H1 (cell line): ENCODE measurements around the gene YWHAB.

Source experiments
- CHD1 ChIP-seq: IDR thresholded peaks from 2 replicates; pipeline ENCODE4 v1.6.1; 2012; ENCODE audit warnings: low read depth, low read length, improper control_type of control experiment
- CREB1 ChIP-seq: IDR thresholded peaks from 2 replicates; pipeline ENCODE4 v1.6.1; 2012; ENCODE audit warnings: inconsistent platforms
- EP300 ChIP-seq, 2 experiments: IDR thresholded peaks; 1 replicate in 1 of 2; 2 replicates in 1 of 2; pipeline ENCODE4 v1.6.1; 2011 to 2012; ENCODE audit warnings: low read depth in 2 of 2, low read length in 2 of 2, mild to moderate bottlenecking in 2 of 2, borderline replicate concordance in 1 of 2, inconsistent platforms in 1 of 2, moderate library complexity in 1 of 2
- EZH2 ChIP-seq: fragments of 200-600 bp; sonication (generic); IDR thresholded peaks from 2 replicates; pipeline ENCODE4 v1.7.1; 2012; ENCODE audit warnings: low read depth, mild to moderate bottlenecking, moderate library complexity, low read length, inconsistent platforms; ENCODE audit not compliant: severe bottlenecking
- GABPA ChIP-seq: IDR thresholded peaks from 2 replicates; pipeline ENCODE4 v1.6.1; 2011; ENCODE audit warnings: mild to moderate bottlenecking, low read length, moderate library complexity, borderline replicate concordance; ENCODE audit not compliant: insufficient read depth
- PHF8 ChIP-seq: fragments of 200-600 bp; sonication (generic); conservative IDR thresholded peaks from 2 replicates; pipeline ENCODE4 v1.7.1; 2012; ENCODE audit warnings: low read depth, mild to moderate bottlenecking, inconsistent platforms, low read length, moderate library complexity
- POLR2A ChIP-seq, 2 experiments: IDR thresholded peaks; 1 replicate in 1 of 2; 2 replicates in 1 of 2; pipeline ENCODE4 v1.6.1; 2011; ENCODE audit warnings: low read depth in 2 of 2, low read length in 2 of 2, mild to moderate bottlenecking in 2 of 2; ENCODE audit errors: control extremely low read depth in 1 of 2
- POLR2AphosphoS5 ChIP-seq: IDR thresholded peaks from 2 replicates; pipeline ENCODE4 v1.6.1; 2011; ENCODE audit warnings: low read depth, low read length
- SIN3A ChIP-seq, 2 experiments: IDR thresholded peaks in 1 of 2; conservative IDR thresholded peaks in 1 of 2; 2 replicates each; pipeline ENCODE4 v1.6.1; 2011 to 2012; ENCODE audit warnings: low read length in 2 of 2, improper control_type of control experiment in 1 of 2, low read depth in 1 of 2, mild to moderate bottlenecking in 1 of 2
- SP2 ChIP-seq: IDR thresholded peaks from 2 replicates; pipeline ENCODE4 v1.6.1; 2012; ENCODE audit warnings: mild to moderate bottlenecking, low read length, inconsistent platforms
- SUZ12 ChIP-seq: fragments of 200-600 bp; sonication (generic); IDR thresholded peaks from 2 replicates; pipeline ENCODE4 v1.6.1; 2012; ENCODE audit warnings: mild to moderate bottlenecking, inconsistent platforms, low read length, moderate library complexity, mixed read lengths
- TF ChIP-seq, protein P1 (sequence below), 3 experiments: IDR thresholded peaks; 1 replicate in 2 of 3; 2 replicates in 1 of 3; pipeline versions ENCODE4 v1.5.1 to v1.6.1; 2011; ENCODE audit warnings: low read length in 3 of 3, mild to moderate bottlenecking in 3 of 3, inconsistent platforms in 2 of 3, low read depth in 1 of 3, moderate library complexity in 1 of 3; ENCODE audit not compliant: insufficient read depth in 1 of 3; ENCODE audit errors: control extremely low read depth in 1 of 3

DNA sequence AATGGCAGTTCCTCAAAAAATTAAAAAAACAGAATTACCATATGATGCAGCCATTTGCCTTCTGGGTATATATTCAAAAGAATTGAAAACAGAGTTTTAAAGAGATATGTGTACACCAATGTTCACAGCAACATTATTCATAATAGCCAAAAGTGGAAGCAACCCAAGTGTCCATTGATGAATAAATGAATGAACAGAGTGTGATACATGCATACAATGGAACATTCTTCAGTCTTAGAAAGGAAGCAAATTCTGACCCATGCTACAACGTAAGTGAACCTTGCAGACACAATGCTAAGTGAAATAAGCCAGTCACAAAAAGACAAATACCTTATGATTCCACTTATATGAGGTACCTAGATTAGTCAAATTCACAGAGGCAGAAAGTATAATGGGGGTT, 34.7 kb upstream of the YWHAB start:
- TF ChIP-seq PHF8 (no peak), SIN3A (conservative IDR thresholded peaks at IDR 0.05 in 1 of 2, IDR thresholded peaks at IDR 0.05 in 1 of 2; ENCODE audit: low read depth in 1 of 2, low read length in 2 of 2) (no peak), SUZ12 (no peak), POLR2A (IDR thresholded peaks at IDR 0.05; ENCODE audit: control extremely low read depth in 1 of 2, low read depth in 2 of 2, low read length in 2 of 2) (no peak), GABPA (no peak), EZH2 (no peak), CREB1 (no peak), POLR2AphosphoS5 (no peak), EP300 (IDR thresholded peaks at IDR 0.05; ENCODE audit: borderline replicate concordance in 1 of 2, low read depth in 2 of 2, low read length in 2 of 2) (no peak), SP2 (no peak), CHD1 (no peak)
- TF ChIP-seq, protein P1, sequence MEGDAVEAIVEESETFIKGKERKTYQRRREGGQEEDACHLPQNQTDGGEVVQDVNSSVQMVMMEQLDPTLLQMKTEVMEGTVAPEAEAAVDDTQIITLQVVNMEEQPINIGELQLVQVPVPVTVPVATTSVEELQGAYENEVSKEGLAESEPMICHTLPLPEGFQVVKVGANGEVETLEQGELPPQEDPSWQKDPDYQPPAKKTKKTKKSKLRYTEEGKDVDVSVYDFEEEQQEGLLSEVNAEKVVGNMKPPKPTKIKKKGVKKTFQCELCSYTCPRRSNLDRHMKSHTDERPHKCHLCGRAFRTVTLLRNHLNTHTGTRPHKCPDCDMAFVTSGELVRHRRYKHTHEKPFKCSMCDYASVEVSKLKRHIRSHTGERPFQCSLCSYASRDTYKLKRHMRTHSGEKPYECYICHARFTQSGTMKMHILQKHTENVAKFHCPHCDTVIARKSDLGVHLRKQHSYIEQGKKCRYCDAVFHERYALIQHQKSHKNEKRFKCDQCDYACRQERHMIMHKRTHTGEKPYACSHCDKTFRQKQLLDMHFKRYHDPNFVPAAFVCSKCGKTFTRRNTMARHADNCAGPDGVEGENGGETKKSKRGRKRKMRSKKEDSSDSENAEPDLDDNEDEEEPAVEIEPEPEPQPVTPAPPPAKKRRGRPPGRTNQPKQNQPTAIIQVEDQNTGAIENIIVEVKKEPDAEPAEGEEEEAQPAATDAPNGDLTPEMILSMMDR (IDR thresholded peaks at IDR 0.05; ENCODE audit: control extremely low read depth in 1 of 3, insufficient read depth in 1 of 3, low read depth in 1 of 3, low read length in 3 of 3), result no peak
